AG09319 (cell line): ENCODE measurements around the gene IL17B.

Experiments used
- DNase-seq: peaks from one replicate; pipeline ENCODE4 v3.0.0-alpha.2; 2010; ENCODE audit warnings: low read depth; ENCODE audit errors: extremely low read depth
- TF ChIP-seq, protein P1 (sequence below): IDR thresholded peaks from 2 replicates; pipeline ENCODE4 v1.5.1; 2011; ENCODE audit warnings: low read depth, mild to moderate bottlenecking, inconsistent platforms, low read length, moderate library complexity

IL17B gene

DNA sequence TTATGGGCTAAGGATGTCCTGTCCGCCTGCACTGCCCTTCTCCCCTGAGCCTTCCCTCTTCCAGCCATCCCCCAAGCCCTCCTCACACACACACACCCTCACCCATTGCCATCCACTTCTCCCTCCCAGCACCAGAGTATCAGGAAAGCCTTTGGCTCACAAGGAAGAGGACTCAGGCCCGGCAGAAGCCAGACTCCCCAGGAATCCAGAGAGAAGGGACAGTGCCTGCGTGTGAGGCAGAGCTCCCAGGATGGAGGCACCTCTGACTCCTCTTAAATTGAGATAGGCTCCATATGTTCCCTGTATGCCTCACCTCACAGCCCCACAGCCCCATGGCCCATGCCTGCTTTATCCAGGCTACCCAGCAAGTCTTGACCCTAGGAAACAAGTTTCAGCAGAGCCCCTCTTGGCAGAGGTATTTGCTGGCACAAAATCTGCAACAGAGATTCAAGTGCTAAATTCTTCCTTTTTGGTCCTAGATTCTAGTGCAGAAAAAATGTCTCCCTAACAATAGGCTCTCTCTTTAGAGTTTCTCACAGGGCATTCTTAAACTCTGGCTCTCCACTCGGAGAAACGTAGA is 761 bp downstream of the IL17B start:
- no peak for DNase-seq
- TF ChIP-seq, protein P1, sequence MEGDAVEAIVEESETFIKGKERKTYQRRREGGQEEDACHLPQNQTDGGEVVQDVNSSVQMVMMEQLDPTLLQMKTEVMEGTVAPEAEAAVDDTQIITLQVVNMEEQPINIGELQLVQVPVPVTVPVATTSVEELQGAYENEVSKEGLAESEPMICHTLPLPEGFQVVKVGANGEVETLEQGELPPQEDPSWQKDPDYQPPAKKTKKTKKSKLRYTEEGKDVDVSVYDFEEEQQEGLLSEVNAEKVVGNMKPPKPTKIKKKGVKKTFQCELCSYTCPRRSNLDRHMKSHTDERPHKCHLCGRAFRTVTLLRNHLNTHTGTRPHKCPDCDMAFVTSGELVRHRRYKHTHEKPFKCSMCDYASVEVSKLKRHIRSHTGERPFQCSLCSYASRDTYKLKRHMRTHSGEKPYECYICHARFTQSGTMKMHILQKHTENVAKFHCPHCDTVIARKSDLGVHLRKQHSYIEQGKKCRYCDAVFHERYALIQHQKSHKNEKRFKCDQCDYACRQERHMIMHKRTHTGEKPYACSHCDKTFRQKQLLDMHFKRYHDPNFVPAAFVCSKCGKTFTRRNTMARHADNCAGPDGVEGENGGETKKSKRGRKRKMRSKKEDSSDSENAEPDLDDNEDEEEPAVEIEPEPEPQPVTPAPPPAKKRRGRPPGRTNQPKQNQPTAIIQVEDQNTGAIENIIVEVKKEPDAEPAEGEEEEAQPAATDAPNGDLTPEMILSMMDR = no peak

DNA sequence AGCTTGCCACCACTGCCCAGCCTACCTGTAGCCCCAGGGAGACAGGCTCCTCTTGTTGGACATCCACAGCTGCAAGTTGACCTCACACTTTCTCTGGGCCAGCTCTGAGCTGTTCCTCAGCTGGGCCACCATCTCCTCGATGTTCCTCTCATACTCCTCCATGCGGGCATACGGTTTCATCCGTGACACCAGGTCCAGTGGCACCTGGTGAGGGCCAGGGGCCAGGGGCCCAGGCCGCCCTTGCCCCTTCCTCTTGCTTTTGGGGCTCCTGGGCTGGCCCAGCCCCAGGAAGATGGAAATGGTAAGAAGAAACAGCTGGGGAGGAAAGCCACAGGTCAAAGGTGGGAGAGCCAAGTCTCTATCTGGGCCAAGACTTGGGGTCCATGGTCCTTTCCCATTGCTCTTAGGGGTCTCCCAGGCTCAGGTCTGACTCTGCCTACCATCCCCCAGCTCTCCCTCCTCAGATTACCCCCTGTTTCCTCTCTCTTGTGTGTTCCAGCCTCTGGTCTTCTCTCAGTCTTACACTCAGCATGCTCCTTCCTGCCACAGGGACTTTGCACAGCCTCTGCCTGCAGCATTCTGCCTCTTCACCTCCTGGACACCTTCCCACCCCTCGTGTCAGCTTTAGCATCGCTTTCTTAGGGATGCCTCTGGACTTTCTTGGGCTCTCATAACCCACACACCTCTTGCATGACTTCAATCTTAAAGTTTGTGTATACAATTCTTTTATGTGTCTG is 2.2 kb downstream of the IL17B start:
- no peak for DNase-seq
- TF ChIP-seq, protein P1 = no peak

DNA sequence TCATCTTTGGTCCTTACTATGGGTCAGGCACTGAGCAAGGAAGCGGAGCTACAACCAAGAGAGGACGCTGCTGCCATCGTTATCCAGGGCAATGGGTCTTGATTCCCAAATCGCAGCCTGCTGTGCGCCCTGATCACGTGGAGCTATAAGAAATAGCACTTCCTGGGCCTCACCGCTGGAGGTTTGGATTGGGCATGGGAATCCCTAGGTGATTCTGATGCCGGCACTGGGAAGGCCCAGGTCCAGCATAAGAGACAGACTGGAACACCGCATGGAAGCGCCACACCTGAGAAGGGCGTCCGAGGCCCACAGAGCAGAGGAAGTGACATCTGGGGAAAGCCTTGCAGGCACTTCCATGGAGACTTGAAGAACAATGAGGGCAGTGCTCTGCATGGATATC is 3.0 kb downstream of the IL17B start:
- TF ChIP-seq, protein P1 = no peak
- no peak for DNase-seq

DNA sequence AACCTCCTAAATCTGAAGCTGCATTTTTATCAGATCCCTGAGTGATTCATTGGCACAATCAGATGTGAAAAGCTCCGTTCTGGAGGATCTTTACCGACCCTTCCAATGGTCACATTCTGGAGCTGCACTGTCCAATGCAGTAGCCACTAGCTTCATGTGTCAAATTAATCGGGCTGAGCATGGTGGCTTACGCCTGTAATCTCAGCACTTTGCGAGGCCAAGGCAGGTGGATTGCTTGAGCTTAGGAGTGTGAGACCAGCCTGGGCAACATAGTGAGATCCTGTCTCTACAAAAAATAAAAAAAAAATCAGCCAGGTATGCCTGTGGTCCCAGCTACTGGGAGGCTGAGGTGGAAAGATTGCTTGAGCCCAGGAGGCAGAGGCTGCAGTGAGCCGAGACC is 3.7 kb downstream of the IL17B start:
- DNase-seq = no peak
- TF ChIP-seq, protein P1 = no peak

DNA sequence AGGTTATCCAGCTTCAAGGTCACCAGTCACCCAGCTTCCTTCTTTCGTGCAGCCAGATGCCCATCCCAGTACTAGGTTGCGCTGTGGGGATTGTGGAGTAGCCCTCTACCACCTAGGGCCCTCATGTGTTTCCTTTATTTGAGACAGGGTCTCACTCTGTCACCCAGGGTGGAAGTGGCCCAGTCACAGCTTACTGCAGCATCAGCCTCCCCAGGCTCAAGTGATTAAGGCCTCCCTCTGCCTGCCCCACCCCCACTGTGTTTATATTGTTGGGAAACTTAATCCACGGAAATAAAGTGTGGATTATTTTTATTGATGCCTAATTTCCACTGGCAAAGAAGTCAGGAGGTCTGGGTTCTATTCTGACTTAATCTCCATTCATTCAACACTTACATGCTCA is 4.3 kb downstream of the IL17B start:
- TF ChIP-seq, protein P1 = no peak
- DNase-seq = no peak

DNA sequence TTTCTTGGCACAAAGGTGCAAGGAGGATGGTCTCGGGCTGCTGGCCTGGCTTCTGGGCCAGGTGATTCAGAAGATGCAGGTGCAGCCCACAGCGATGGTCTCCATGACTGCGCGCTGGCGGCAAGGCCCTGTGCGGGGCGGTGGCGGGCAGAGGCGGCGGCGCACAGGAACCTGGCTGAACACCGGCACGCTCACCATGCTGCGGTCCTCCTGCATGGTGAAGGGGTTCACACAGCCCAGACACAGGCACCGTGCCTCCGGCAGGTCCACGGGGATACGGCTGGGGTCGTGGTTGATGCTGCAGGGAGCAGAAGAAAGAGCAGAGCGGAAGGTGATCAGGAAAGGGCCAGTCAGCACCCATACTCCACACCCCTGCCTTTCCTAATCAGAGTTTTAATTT is 4.8 kb downstream of the IL17B start:
- no peak for DNase-seq
- TF ChIP-seq, protein P1 = no peak

DNA sequence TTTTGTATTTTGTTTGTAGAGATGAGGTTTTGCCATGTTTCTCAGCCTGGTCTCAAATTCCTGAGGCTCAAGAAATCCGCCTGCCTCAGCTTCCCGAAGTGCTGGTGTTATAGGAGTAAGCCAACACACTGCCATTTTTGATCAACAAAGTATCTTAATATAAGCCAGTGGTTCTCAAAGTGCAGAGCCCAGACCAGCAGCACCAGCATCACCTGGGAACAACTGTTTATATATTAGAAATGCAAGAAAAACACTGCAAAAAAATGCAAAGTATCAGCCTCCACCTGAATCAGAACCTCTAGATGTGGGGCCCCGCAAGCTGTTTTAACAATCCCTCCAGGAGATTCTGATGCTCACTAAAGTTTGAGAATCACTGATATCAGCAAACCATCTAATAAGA is 6.2 kb downstream of the IL17B start:
- DNase-seq = no peak
- TF ChIP-seq, protein P1 = no peak
